GM23338 (cell line): Measurements from ENCODE around the gene TSPYL4. TPM values are rescaled to one million over a fixed set of nuclear protein-coding genes. Genes with fewer than 3 reads are reported as not detected.

ENCODE experiments used
- ATAC-seq: fragments of 200-7000 bp; cut with Tn5 transposase; 3 replicates; pipeline ENCODE4 v1.9.1; 2020
- DNase-seq: peaks from one replicate; pipeline ENCODE4 v3.0.0-alpha.2; 2015; ENCODE audit warnings: low spot score
- H2AFZ ChIP-seq: fragments of 200-600 bp; sonication (generic); 2 replicates; pipeline ENCODE4 v1.8.0; 2016; ENCODE audit warnings: antibody characterized with exemption, mild to moderate bottlenecking, moderate library complexity
- H3F3A ChIP-seq: fragments of 200-600 bp; sonication (generic); replicated peaks from 2 replicates; pipeline ENCODE4 v1.8.0; 2017; ENCODE audit warnings: antibody characterized with exemption, mixed run types, low read depth
- H3K27ac ChIP-seq: fragments of 200-600 bp; sonication (generic); 2 replicates; pipeline ENCODE4 v1.6.1; 2016; ENCODE audit warnings: low read depth
- H3K27me3 ChIP-seq: fragments of 200-600 bp; sonication (generic); 2 replicates; pipeline ENCODE4 v1.8.0; 2016; ENCODE audit warnings: mild to moderate bottlenecking, mixed run types, moderate library complexity; ENCODE audit not compliant: insufficient read depth
- H3K36me3 ChIP-seq: fragments of 200-600 bp; sonication (generic); 2 replicates; pipeline ENCODE4 v1.8.0; 2016; ENCODE audit warnings: mild to moderate bottlenecking; ENCODE audit not compliant: insufficient read depth
- H3K4me1 ChIP-seq: fragments of 200-600 bp; sonication (generic); 2 replicates; pipeline ENCODE4 v1.8.0; 2016; ENCODE audit warnings: mild to moderate bottlenecking, moderate library complexity; ENCODE audit not compliant: insufficient read depth
- H3K4me2 ChIP-seq: fragments of 200-600 bp; sonication (generic); 2 replicates; pipeline ENCODE4 v1.7.1; 2017; ENCODE audit warnings: mixed run types
- H3K4me3 ChIP-seq: fragments of 200-600 bp; sonication (generic); 2 replicates; pipeline ENCODE4 v1.6.1; 2016; ENCODE audit warnings: mixed run types
- H3K79me2 ChIP-seq: fragments of 200-600 bp; sonication (generic); replicated peaks from 2 replicates; pipeline ENCODE4 v1.8.0; 2017; ENCODE audit warnings: mild to moderate bottlenecking; ENCODE audit not compliant: insufficient read depth
- H3K9me2 ChIP-seq: fragments of 200-600 bp; sonication (generic); 2 replicates; pipeline ENCODE4 v1.8.0; 2017; ENCODE audit not compliant: insufficient read depth
- H4K20me1 ChIP-seq: fragments of 200-600 bp; sonication (generic); replicated peaks from 2 replicates; pipeline ENCODE4 v1.8.0; 2017; ENCODE audit warnings: mild to moderate bottlenecking; ENCODE audit not compliant: insufficient read depth
- H3K27ac Mint-ChIP-seq: 2 replicates; pipeline ENCODE4 v1.8.0; 2020; ENCODE audit warnings: inconsistent platforms, mild to moderate bottlenecking, moderate library complexity, mixed read lengths
- H3K27me3 Mint-ChIP-seq: 3 replicates; pipeline ENCODE4 v1.8.0; 2022; ENCODE audit warnings: low read depth, mild to moderate bottlenecking, moderate library complexity, mixed read lengths, inconsistent platforms; ENCODE audit not compliant: insufficient read depth, poor library complexity
- H3K36me3 Mint-ChIP-seq: 3 replicates; pipeline ENCODE4 v1.8.0; 2021; ENCODE audit warnings: low read depth, mild to moderate bottlenecking, inconsistent platforms, moderate library complexity, mixed read lengths
- H3K4me1 Mint-ChIP-seq: 3 replicates; pipeline ENCODE4 v1.8.0; 2020; ENCODE audit warnings: mild to moderate bottlenecking, inconsistent platforms, mixed read lengths
- H3K4me3 Mint-ChIP-seq: 3 replicates; pipeline ENCODE4 v1.8.0; 2021; ENCODE audit warnings: moderate library complexity, mild to moderate bottlenecking, inconsistent platforms, mixed read lengths
- H3K9me3 Mint-ChIP-seq: 3 replicates; pipeline ENCODE4 v1.8.0; 2020; ENCODE audit warnings: moderate library complexity, mild to moderate bottlenecking, inconsistent platforms, mixed read lengths
- EZH2phosphoT487 ChIP-seq: fragments of 200-600 bp; sonication (generic); IDR thresholded peaks from one replicate; pipeline ENCODE4 v1.8.1; 2018; ENCODE audit warnings: antibody characterized with exemption; ENCODE audit not compliant: unreplicated experiment
- JUNB ChIP-seq: IDR thresholded peaks from one replicate; pipeline ENCODE4 v1.6.1; 2016; ENCODE audit warnings: antibody characterized with exemption; ENCODE audit not compliant: unreplicated experiment
- POLR2AphosphoS5 ChIP-seq: IDR thresholded peaks from 2 replicates; pipeline ENCODE4 v1.6.1; 2016; ENCODE audit warnings: antibody characterized with exemption, low read depth
- STAT1 ChIP-seq: IDR thresholded peaks from one replicate; pipeline ENCODE4 v1.6.1; 2016; ENCODE audit warnings: antibody characterized with exemption; ENCODE audit not compliant: unreplicated experiment
- ZNF114 ChIP-seq: fragments of 250-450 bp; sonication (Bioruptor Pico); IDR thresholded peaks from 2 replicates; pipeline ENCODE4 v1.5.0; 2020; ENCODE audit warnings: mild to moderate bottlenecking, moderate library complexity
- polyA plus RNA-seq: library from polyadenylated mRNA; unstranded; fragments of >200 nt; fragmentation: Nextera tagmentation; extraction: Ambion mirVana; gene quantifications from 2 replicates; pipeline ENCODE4 v1.2.1, GENCODE V29; 2016
- total RNA-seq: library from RNA; depleted of rRNA; stranded (reverse); fragments of >200 nt; shearing (Covaris generic); gene quantifications from 2 replicates; pipeline ENCODE4 v1.2.3, GENCODE V29; 2014
- TF ChIP-seq, protein P1 (sequence below), 2 experiments: fragments of 200-600 bp in 1 of 2; sonication (generic) in 1 of 2; conservative IDR thresholded peaks; 2 replicates each; pipeline versions ENCODE4 v1.5.1 to v1.6.1; 2016 to 2017; ENCODE audit warnings: antibody characterized with exemption in 2 of 2, low read depth in 2 of 2, mild to moderate bottlenecking in 2 of 2, moderate library complexity in 1 of 2
- TF ChIP-seq, protein P2 (sequence below): IDR thresholded peaks from one replicate; pipeline ENCODE4 v1.6.1; 2018; ENCODE audit warnings: antibody characterized with exemption; ENCODE audit not compliant: unreplicated experiment

The TSPYL4 gene
- total and polyA plus RNA-seq, 2 experiments from 2014 or later, result 13.2 to 19.8 TPM

DNA sequence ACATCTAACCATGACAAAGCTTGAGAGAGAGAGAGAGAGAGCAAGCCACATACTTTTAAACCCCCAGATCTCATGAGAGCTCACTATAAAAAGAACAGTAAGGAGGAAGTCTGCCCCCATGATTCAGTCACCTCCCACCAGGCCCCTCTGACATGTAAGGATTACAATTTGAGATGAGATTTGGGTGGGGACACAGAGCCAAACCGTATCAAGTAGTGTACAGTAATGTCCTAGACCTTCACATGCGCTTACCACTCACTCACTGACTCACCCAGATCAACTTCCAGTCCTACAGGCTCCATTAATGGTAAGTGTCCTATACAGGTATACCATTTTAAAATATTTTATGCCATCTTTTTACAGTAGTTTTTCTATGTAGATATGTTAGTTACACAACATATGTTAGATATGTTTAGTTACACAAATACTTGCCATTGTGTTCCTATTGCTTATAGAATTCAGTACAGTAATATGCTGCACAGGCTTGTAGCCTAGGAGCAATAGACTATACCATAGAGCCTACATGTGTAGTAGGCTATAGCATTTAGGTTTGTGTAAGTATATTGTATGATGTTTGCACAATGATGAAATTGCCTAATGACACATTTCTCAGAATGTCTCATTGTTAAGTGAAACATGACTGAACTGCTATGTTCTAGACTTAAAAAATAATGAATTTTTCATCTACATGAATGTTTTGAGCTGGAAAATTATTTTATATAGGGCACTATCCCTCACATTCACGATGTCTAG, 14.1 kb upstream of the TSPYL4 start:
- Histone ChIP-seq H3K27me3 (no peaks in the 10 kb centered on the region), H3F3A (no peaks in the 10 kb centered on the region), H3K9me2 (no peaks in the 10 kb centered on the region), H3K27ac (no peak overlapping the region), H4K20me1 (no peaks in the 10 kb centered on the region), H2AFZ (no peak overlapping the region), H3K36me3 (no peaks in the 10 kb centered on the region), H3K4me1 (peaks cover 27% of the 10 kb centered on the region), H3K79me2 (no peaks in the 10 kb centered on the region), H3K4me3 (no peak overlapping the region), H3K4me2 (no peak overlapping the region)
- ATAC-seq (no peak), DNase-seq (no peak)
- peaks cover 29% of the 10 kb centered on the region for H3K4me1 Mint-ChIP-seq
- H3K9me3 Mint-ChIP-seq, result no peaks in the 10 kb centered on the region
- H3K36me3 Mint-ChIP-seq, result peaks cover 3% of the 10 kb centered on the region; the same call in 1 of the 3 replicates
- no peaks in the 10 kb centered on the region for H3K27me3 Mint-ChIP-seq
- H3K27ac Mint-ChIP-seq, result no peak overlapping the region
- H3K4me3 Mint-ChIP-seq, result no peak overlapping the region
- TF ChIP-seq JUNB, result no peak
- TF ChIP-seq, protein P1, sequence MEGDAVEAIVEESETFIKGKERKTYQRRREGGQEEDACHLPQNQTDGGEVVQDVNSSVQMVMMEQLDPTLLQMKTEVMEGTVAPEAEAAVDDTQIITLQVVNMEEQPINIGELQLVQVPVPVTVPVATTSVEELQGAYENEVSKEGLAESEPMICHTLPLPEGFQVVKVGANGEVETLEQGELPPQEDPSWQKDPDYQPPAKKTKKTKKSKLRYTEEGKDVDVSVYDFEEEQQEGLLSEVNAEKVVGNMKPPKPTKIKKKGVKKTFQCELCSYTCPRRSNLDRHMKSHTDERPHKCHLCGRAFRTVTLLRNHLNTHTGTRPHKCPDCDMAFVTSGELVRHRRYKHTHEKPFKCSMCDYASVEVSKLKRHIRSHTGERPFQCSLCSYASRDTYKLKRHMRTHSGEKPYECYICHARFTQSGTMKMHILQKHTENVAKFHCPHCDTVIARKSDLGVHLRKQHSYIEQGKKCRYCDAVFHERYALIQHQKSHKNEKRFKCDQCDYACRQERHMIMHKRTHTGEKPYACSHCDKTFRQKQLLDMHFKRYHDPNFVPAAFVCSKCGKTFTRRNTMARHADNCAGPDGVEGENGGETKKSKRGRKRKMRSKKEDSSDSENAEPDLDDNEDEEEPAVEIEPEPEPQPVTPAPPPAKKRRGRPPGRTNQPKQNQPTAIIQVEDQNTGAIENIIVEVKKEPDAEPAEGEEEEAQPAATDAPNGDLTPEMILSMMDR (conservative IDR thresholded peaks at IDR 0.05; ENCODE audit: low read depth in 2 of 2), result no peak
- no peak for TF ChIP-seq STAT1
- TF ChIP-seq EZH2phosphoT487, result no peak

DNA sequence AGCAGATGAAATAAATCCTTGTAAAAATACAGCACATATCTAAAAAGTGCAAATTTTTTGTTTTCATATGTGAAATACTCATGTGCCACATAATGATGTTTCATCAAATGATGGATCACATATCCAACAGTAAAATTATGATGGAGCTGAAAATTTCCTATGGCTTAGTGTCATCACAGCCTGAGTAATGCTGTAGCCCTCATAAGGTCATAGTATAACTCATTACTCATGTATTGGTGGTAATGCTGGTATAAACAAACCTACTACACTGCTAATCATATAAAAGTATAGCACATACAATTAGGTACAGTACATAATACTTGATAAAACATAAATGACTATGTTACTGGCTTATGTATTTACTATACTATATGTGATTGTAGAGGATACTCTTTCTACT, 12.9 kb upstream of the TSPYL4 start:
- Histone ChIP-seq H3K79me2 (no peaks in the 10 kb centered on the region; the same call in 1 of the 2 replicates), H4K20me1 (no peaks in the 10 kb centered on the region), H3K27me3 (no peaks in the 10 kb centered on the region), H3K4me2 (no peak overlapping the region), H3K4me1 (peaks cover 15% of the 10 kb centered on the region), H3K4me3 (no peak overlapping the region), H3K9me2 (no peaks in the 10 kb centered on the region), H3F3A (no peaks in the 10 kb centered on the region), H2AFZ (no peak overlapping the region), H3K27ac (no peak overlapping the region), H3K36me3 (no peaks in the 10 kb centered on the region; the same call in 1 of the 2 replicates)
- DNase-seq (no peak), ATAC-seq (no peak)
- peaks cover 17% of the 10 kb centered on the region for H3K4me1 Mint-ChIP-seq
- no peaks in the 10 kb centered on the region for H3K9me3 Mint-ChIP-seq
- peaks cover 3% of the 10 kb centered on the region; the same call in 1 of the 3 replicates for H3K36me3 Mint-ChIP-seq
- H3K27ac Mint-ChIP-seq, result no peak overlapping the region
- no peaks in the 10 kb centered on the region for H3K27me3 Mint-ChIP-seq
- no peak overlapping the region for H3K4me3 Mint-ChIP-seq
- TF ChIP-seq STAT1 (no peak), POLR2AphosphoS5 (no peak), ZNF114 (CRISPR knock-in tag) (no peak)
- TF ChIP-seq, protein P2, sequence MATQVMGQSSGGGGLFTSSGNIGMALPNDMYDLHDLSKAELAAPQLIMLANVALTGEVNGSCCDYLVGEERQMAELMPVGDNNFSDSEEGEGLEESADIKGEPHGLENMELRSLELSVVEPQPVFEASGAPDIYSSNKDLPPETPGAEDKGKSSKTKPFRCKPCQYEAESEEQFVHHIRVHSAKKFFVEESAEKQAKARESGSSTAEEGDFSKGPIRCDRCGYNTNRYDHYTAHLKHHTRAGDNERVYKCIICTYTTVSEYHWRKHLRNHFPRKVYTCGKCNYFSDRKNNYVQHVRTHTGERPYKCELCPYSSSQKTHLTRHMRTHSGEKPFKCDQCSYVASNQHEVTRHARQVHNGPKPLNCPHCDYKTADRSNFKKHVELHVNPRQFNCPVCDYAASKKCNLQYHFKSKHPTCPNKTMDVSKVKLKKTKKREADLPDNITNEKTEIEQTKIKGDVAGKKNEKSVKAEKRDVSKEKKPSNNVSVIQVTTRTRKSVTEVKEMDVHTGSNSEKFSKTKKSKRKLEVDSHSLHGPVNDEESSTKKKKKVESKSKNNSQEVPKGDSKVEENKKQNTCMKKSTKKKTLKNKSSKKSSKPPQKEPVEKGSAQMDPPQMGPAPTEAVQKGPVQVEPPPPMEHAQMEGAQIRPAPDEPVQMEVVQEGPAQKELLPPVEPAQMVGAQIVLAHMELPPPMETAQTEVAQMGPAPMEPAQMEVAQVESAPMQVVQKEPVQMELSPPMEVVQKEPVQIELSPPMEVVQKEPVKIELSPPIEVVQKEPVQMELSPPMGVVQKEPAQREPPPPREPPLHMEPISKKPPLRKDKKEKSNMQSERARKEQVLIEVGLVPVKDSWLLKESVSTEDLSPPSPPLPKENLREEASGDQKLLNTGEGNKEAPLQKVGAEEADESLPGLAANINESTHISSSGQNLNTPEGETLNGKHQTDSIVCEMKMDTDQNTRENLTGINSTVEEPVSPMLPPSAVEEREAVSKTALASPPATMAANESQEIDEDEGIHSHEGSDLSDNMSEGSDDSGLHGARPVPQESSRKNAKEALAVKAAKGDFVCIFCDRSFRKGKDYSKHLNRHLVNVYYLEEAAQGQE, result no peak
- TF ChIP-seq, protein P1 (conservative IDR thresholded peaks at IDR 0.05; ENCODE audit: low read depth in 2 of 2), result no peak
